Right cardiac atrium (tissue), 5 donors: ENCODE results near the gene EPHA6. TPM values are rescaled to one million over a fixed set of nuclear protein-coding genes. Genes with fewer than 3 reads are reported as not detected.
"Not testable (repeated sequence)": the region's sequence is repeated elsewhere in the genome, so short reads cannot be mapped to it uniquely, and the experiment has no call there.

Experiments used
- ATAC-seq, 2 donors: fragments of 200-7000 bp; cut with Tn5 transposase; one replicate each; pipeline versions ENCODE4 v1.8.0 to v1.9.1; 2020; ENCODE audit warnings: moderate library complexity in 2 of 2, mild to moderate bottlenecking in 1 of 2
- DNase-seq, 3 donors: peaks; one replicate each; pipeline ENCODE4 v3.0.0-alpha.2; 2020
- H3K27ac ChIP-seq: one replicate; pipeline ENCODE4 v1.5.1; 2013; ENCODE audit warnings: mild to moderate bottlenecking, low read length, control low read depth, moderate library complexity
- H3K27me3 ChIP-seq: one replicate; pipeline ENCODE4 v1.6.1; 2013; ENCODE audit not compliant: control insufficient read depth, insufficient read depth
- H3K4me1 ChIP-seq: one replicate; pipeline ENCODE4 v1.6.1; 2013; ENCODE audit warnings: low read length; ENCODE audit not compliant: control insufficient read depth, insufficient read depth
- H3K4me3 ChIP-seq: one replicate; pipeline ENCODE4 v1.5.1; 2013; ENCODE audit warnings: low read length, control low read depth
- H3K9me3 ChIP-seq: one replicate; pipeline ENCODE4 v1.6.1; 2013; ENCODE audit warnings: low read length; ENCODE audit not compliant: control insufficient read depth
- WGBS: extraction: QIAGEN DNeasy Blood & Tissue Kit; methylation state at CpG from one replicate; pipeline ENCODE4 v1.1.7; 2013; 5-methylcytosine and 5-hydroxymethylcytosine counted together
- intact Hi-C, 4 donors: fragments of 100-400 bp; cut with DNase I; formaldehyde crosslinking; loops; one replicate each; pipeline versions ENCODE4 v1.11.0 to v1.14.0; 2022 to 2023
- polyA plus RNA-seq: library from polyadenylated mRNA; stranded (reverse); fragments of 200-250 nt; gene quantifications from one replicate; pipeline ENCODE4 v1.2.3, GENCODE V29; 2013
- total RNA-seq, 4 donors: library from RNA; stranded (reverse); fragmentation: NEBNext Ultra II Directional; extraction: Animal tissue kit (Norgen Biotek cat#: 25700); gene quantifications; one replicate each; pipeline ENCODE4 v1.2.1, GENCODE V29; 2021
- donor health status: healthy with polysubstance abuse.
- donor health status: DM: no; HTN: yes; CAD: no.
- donor health status: DM: no; HTN: no; CAD: no.
- donor health status: DM: no; HTN: yes; CAD: no; lungs with severe emphysema.
- donor health status: DM: yes; HTN: yes; CAD: no.

EPHA6 gene
- total and polyA plus RNA-seq, 5 donors = 0.05 to 1.4 (median 0.59) TPM

DNA sequence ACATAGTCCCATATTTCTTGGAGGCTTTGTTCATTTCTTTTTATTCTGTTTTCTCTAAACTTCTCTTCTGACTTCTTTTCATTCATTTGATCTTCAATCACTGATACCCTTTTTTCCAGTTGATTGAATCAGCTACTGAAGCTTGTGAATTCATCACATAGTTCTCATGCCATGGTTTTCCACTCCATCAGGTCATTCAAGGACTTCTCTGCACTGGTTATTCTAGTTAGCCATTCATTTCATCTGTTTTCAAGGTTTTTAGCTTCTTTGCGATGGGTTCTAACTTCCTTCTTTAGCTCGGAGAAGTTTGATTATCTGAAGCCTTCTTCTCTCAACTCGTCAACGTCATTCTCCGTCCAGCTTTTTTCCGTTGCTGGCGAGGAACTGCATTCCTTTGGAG is 169.3 kb downstream of the EPHA6 start:
- ATAC-seq, H3K27ac ChIP-seq, intact Hi-C loops, DNase-seq, H3K9me3 ChIP-seq, H3K27me3 ChIP-seq, H3K4me3 ChIP-seq, H3K4me1 ChIP-seq: not testable (repeated sequence)
- WGBS = 84% methylated on average over 7 of the region's 7 CpGs

DNA sequence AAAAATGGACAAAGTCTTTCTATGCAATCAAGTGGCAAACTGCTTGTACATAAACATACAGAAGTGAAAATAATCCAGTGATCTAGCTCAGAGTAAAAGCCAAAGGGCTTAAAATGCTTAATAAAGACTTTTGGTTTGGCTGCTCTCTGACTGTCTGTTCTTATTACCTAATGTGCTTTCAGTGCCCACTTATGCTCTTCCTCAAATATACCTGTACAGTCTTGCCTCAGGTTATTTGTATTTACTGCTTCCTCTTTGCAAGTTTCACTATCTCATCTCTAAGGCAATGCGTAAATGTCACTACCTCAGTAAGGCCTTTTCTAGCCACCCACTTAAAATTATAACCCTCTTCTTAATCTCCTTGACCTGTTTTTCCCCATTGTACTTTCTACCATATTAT is 171.8 kb downstream of the EPHA6 start:
- Histone ChIP-seq H3K27ac (no peak overlapping the region), H3K4me1 (no peaks in the 10 kb centered on the region), H3K27me3 (no peaks in the 10 kb centered on the region), H3K4me3 (no peak overlapping the region), H3K9me3 (peaks cover 2% of the 10 kb centered on the region)
- intact Hi-C loops = no loop called here
- ATAC-seq (no peak), DNase-seq (no peak)
- 88% methylated on average over 1 of the region's 1 CpG for WGBS

DNA sequence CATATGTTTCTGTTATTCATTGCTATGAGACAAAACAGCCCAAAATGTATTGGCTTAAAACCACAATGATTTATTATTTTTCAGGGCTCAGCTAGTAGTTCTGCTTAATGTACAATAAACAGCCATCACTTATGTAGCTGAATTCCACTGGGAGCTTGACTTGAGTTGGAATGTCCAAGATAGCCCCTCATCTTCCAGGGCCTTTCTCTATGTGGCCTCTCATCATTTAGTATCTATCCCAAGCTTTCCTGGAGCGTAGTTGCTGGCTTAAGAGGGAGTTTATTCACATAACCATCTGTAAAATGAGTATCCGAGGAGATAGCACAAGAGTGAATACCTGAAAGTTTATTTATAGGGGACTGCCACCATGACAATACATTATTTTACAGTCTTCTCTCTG is 176.8 kb downstream of the EPHA6 start:
- Histone ChIP-seq H3K4me3 (no peak overlapping the region), H3K4me1 (no peaks in the 10 kb centered on the region), H3K27ac (no peak overlapping the region), H3K27me3 (no peaks in the 10 kb centered on the region), H3K9me3 (peaks cover 2% of the 10 kb centered on the region)
- DNase-seq (no peak), ATAC-seq (no peak)
- 70% methylated on average over 2 of the region's 2 CpGs for WGBS
- intact Hi-C loops = no loop called here

DNA sequence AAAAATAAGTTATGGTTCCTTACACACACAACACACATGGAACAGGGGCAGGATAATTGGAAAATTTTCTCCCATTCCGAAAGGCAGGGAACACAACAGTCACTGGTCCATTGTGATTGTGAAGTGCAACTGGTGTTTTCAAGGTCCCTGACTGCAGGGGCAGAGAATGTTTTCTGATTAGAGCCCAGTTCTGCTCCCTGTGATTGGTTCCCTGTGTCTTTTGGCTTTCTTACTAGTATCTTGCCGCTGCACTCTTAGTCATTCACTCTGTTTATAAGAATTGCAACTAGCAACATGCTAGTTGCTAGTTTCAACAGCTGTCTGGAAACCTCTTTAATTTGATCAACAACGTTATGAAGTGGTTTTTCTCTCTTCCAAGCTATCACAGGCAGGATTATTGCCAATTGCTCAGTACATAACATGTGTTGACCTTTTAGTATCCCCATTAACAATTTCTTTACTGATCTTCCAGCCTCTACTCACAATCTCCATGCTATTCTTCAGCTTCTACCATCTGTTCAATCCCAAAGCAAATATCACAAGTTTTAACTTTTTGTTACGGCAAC is 177.5 kb downstream of the EPHA6 start:
- DNase-seq (no peak), ATAC-seq (peak in 1 of 2 donors; percentile 29)
- no peak overlapping the region for H3K27ac ChIP-seq
- no peaks in the 10 kb centered on the region for H3K27me3 ChIP-seq
- H3K4me1 ChIP-seq = no peaks in the 10 kb centered on the region
- no peak overlapping the region for H3K4me3 ChIP-seq
- intact Hi-C loops = no loop called here
- 52% methylated on average over 4 of the region's 4 CpGs for WGBS
- peaks cover 2% of the 10 kb centered on the region for H3K9me3 ChIP-seq

DNA sequence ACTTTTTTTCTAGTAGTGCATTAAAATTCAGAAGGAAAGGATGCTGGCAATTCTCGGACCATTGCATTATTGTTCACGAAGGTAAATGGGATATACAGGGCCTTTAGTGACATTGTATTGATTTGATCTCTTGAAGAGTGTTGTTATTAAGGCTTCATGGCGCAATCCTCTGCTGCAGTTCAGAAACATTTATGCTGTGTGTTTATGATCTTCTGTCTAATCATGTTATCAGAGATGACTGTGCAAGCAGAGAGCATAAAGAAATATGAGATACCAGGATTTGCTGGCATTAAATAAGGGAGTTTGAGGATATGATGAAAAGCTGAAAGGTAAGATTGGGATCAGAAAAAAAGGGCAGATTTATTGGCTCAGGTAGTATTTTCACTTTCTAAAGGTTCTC is 180.6 kb downstream of the EPHA6 start:
- DNase-seq = no peak

DNA sequence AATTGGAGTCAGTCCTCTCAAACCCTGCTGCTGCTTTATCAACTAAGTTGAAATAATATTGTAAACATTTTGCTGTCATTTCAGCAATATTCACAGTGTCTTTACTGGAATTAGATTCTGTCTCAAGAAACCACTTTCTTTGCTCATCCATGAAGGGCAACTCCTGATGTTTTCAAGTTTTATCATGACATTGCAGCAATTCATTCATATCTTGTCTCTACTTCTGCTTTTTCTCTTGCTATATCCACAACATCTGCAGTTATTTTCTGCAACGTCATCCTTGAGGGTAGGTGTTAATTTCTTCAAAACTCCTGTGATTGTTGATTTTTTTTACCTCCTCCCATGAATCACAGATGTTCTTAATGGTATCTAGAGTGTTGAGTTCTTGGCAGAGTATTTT is 181.6 kb downstream of the EPHA6 start:
- Histone ChIP-seq H3K4me3 (no peak overlapping the region), H3K4me1 (no peaks in the 10 kb centered on the region), H3K9me3 (no peaks in the 10 kb centered on the region), H3K27ac (no peak overlapping the region), H3K27me3 (no peaks in the 10 kb centered on the region)
- intact Hi-C loops = no loop called here
- DNase-seq = no peak
- WGBS = 49% methylated on average over 1 of the region's 1 CpG
- ATAC-seq = no peak

More for the DNA sequence above, 180.6 kb downstream of the EPHA6 start:
- 86% methylated on average over 3 of the region's 3 CpGs for WGBS
- Histone ChIP-seq H3K4me3 (no peak overlapping the region), H3K9me3 (no peaks in the 10 kb centered on the region), H3K4me1 (no peaks in the 10 kb centered on the region), H3K27ac (no peak overlapping the region), H3K27me3 (no peaks in the 10 kb centered on the region)
- intact Hi-C loops = no loop called here
- no peak for ATAC-seq

DNA sequence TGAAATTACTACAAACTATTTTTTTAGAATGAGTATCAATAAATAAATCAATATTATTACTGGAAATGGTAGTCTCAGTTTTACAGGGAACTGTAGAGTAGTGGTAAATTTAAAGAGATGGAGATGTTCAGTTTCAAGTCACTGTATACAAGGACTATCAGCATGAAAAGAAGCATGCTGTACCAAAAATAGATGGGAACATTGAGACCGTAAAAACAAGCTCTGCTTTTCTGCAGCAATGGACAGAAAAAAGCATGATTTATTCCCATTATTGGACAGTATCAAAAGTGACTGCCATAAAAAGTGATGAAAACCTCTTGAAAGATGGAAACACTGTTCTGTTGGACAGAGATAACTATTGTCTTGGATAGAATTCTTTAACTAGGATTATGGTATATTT is 187.2 kb downstream of the EPHA6 start:
- 54% methylated on average over 1 of the region's 1 CpG for WGBS

DNA sequence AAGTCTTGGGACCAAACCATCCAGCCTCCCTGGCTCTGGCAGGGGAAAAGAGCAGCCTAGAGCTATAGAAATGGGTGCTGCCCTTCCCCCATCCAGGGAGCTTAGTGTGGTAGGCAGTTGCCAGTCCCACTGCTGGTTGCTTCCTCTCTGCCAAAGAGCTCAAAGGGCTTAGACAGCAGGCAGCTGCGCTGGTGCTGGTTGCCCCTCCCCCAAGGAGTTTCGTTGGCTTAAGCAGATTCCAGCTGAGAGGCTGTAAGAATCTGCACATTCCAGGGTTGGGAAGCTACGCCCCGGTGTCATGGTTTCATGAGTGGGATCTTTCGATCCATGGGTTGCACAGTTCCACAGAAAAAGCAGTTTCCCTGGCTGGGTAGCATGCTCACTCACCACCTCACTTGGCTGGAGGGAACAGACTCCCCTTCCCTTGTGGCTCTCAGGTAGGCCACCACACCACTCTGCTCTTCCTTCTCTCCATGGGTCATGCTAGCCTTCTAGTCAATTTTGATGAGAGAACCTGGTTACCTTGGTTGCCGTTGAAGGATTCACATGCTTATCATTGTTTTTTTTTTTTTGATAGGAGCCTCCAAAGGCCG is 195.1 kb downstream of the EPHA6 start:
- ATAC-seq = no peak
- H3K4me3 ChIP-seq = no peak overlapping the region
- H3K9me3 ChIP-seq = no peaks in the 10 kb centered on the region
- peak in 1 of 3 donors; percentile 7 for DNase-seq
- no peaks in the 10 kb centered on the region for H3K27me3 ChIP-seq
- H3K27ac ChIP-seq = no peak overlapping the region
- H3K4me1 ChIP-seq = no peaks in the 10 kb centered on the region
- intact Hi-C loops = no loop called here
- WGBS = 64% methylated on average over 7 of the region's 7 CpGs

More for the DNA sequence above, 187.2 kb downstream of the EPHA6 start:
- intact Hi-C loops = no loop called here
- no peaks in the 10 kb centered on the region for H3K27me3 ChIP-seq
- ATAC-seq (no peak), DNase-seq (no peak)
- no peak overlapping the region for H3K4me3 ChIP-seq
- no peak overlapping the region for H3K27ac ChIP-seq
- no peaks in the 10 kb centered on the region for H3K4me1 ChIP-seq
- H3K9me3 ChIP-seq = no peaks in the 10 kb centered on the region

DNA sequence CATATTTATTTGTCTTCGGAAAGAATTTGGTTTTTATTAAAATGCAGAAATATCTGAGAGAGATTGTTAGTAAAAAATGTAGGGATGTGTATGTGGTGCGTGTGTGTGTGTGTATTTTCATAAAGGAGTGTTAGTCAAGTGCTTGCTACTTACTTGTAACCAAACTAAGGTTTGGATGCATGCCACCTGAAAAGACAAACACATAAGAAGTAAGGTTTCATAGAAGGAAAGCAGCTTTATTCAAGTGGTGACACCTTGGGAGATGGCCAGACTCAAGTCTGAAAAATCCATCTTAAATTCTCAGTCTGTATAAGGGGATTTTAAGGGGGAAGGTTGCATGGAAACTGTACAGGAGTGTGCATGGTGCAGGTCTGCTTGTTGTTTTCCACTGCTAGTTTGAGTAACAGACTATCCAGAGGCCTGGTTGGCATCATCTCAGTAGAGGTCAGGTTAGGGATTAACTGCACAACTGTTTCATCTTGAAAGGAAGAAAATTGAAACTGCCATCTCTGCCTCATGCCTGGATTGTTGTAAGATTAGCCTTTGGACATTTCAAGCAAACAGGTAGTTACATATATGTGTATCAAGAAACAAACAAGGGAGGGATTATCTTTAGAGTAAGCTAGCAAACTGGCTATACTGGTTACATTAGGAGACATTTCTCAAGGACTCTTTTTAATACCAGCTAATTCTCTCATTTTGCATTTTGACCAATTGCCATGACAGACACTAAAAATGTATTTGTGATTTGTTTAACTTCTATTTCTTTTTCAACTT is 196.7 kb downstream of the EPHA6 start:
- no peaks in the 10 kb centered on the region for H3K9me3 ChIP-seq
- intact Hi-C loops = no loop called here
- no peaks in the 10 kb centered on the region for H3K4me1 ChIP-seq
- ATAC-seq (no peak), DNase-seq (no peak)
- no peak overlapping the region for H3K27ac ChIP-seq
- 91% methylated on average over 2 of the region's 2 CpGs for WGBS
- no peaks in the 10 kb centered on the region for H3K27me3 ChIP-seq
- no peak overlapping the region for H3K4me3 ChIP-seq

DNA sequence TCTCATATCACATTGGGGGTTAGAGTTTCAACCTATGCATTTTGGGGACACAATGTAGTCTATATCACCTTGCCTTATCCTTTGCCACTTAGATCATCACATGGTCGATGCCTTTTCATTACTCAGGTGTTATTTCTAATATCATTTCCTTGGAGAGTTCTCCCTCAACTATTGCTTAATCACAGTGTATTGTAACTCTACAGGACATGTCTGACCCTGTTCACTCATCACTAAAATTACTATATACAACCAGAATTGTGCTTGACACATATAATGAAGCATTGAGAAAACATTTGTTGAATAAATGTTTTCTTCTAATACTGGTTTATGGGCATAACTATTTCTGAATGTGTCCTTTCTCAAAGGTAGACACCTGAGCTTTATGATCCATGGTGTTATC is 207.4 kb downstream of the EPHA6 start:
- no peaks in the 10 kb centered on the region for H3K27me3 ChIP-seq
- no peak overlapping the region for H3K4me3 ChIP-seq
- H3K9me3 ChIP-seq = no peaks in the 10 kb centered on the region
- no peak for ATAC-seq
- H3K27ac ChIP-seq = no peak overlapping the region
- intact Hi-C loops = no loop called here
- H3K4me1 ChIP-seq = no peaks in the 10 kb centered on the region
- no peak for DNase-seq
- WGBS = 75% methylated on average over 1 of the region's 1 CpG

DNA sequence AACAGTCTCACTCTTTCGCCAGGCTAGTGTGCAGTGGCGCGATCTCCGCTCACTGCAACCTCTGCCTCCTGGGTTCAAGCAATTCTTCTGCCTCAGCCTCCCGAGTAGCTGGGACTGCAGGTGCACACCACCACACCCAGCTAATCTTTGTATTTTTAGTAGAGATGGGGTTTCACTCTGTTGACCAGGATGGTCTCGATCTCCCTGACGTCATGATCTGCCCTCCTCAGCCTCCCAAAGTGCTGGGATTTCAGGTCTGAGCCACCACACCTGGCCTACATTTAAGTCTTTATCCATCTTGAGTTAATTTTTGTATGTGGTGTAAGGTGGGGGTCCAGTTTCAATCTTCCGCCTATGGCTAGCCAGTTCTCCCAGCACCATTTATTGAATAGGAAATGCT is 211.2 kb downstream of the EPHA6 start:
- H3K4me1 ChIP-seq, H3K27me3 ChIP-seq, intact Hi-C loops, DNase-seq, H3K4me3 ChIP-seq, H3K9me3 ChIP-seq, H3K27ac ChIP-seq, ATAC-seq: not testable (repeated sequence)
- WGBS = 91% methylated on average over 8 of the region's 8 CpGs
